ENCODE results near the gene BCR.

The BCR gene

GRCh38 chr22:23143119-23143518 lies 37.2 kb upstream of the BCR start:
- TF ChIP-seq CTCF (IDR thresholded peaks at IDR 0.05), result no peak
- Mint-ChIP-seq H3K4me1 (peaks cover 73% of the 10 kb centered on the region), H3K27me3 (ENCODE audit: low read depth, poor library complexity) (no peaks in the 10 kb centered on the region), H3K27ac (no peak overlapping the region), H3K4me3 (no peak overlapping the region), H3K36me3 (ENCODE audit: low read depth) (no peaks in the 10 kb centered on the region), H3K9me3 (no peaks in the 10 kb centered on the region)
- DNase-seq, result no peak

GRCh38 chr22:23144432-23144831 lies 35.9 kb upstream of the BCR start:
- no peaks in the 10 kb centered on the region for H3K9me3 Mint-ChIP-seq
- no peaks in the 10 kb centered on the region for H3K36me3 Mint-ChIP-seq (ENCODE audit: low read depth)
- H3K27me3 Mint-ChIP-seq (ENCODE audit: low read depth, poor library complexity), result no peaks in the 10 kb centered on the region
- no peak overlapping the region for H3K27ac Mint-ChIP-seq
- no peak overlapping the region for H3K4me3 Mint-ChIP-seq
- peaks cover 72% of the 10 kb centered on the region for H3K4me1 Mint-ChIP-seq
- no peak for TF ChIP-seq CTCF (IDR thresholded peaks at IDR 0.05)
- DNase-seq, result no peak

GRCh38 chr22:23144932-23145877 lies 35.1 kb upstream of the BCR start, which contains the start of gene RAB36:
TSS of gene RAB36 (plus strand) at chr22:23145477. CDS start at chr22:23146617, 1,140 bp downstream.
- Mint-ChIP-seq H3K36me3 (ENCODE audit: low read depth) (peaks cover 4% of the 10 kb centered on the region), H3K4me3 (peak within 1 kb of the TSS; percentile 75), H3K27ac (no peak within 1 kb of the TSS), H3K9me3 (no peaks in the 10 kb centered on the region), H3K4me1 (peaks cover 79% of the 10 kb centered on the region), H3K27me3 (ENCODE audit: low read depth, poor library complexity) (no peaks in the 10 kb centered on the region)
- no peak for TF ChIP-seq CTCF (IDR thresholded peaks at IDR 0.05)
- DNase-seq, result peak; percentile 100

- TF ChIP-seq CTCF (IDR thresholded peaks at IDR 0.05), result no peak
- peaks cover 4% of the 10 kb centered on the region for H3K36me3 Mint-ChIP-seq (ENCODE audit: low read depth)
- no peaks in the 10 kb centered on the region for H3K27me3 Mint-ChIP-seq (ENCODE audit: low read depth, poor library complexity)
- peak; percentile 62 for DNase-seq
- no peak overlapping the region for H3K27ac Mint-ChIP-seq
- H3K9me3 Mint-ChIP-seq, result no peaks in the 10 kb centered on the region
- H3K4me1 Mint-ChIP-seq, result peaks cover 82% of the 10 kb centered on the region
- H3K4me3 Mint-ChIP-seq, result peak overlapping the region; percentile 75
Observed at GRCh38 chr22:23145878-23146470, 34.3 kb upstream of the BCR start.

GRCh38 chr22:23146478-23147205 lies 33.7 kb upstream of the BCR start:
- no peak for TF ChIP-seq CTCF (IDR thresholded peaks at IDR 0.05)
- Mint-ChIP-seq H3K9me3 (no peaks in the 10 kb centered on the region), H3K27ac (no peak overlapping the region), H3K36me3 (ENCODE audit: low read depth) (peaks cover 4% of the 10 kb centered on the region), H3K4me1 (peaks cover 77% of the 10 kb centered on the region), H3K27me3 (ENCODE audit: low read depth, poor library complexity) (no peaks in the 10 kb centered on the region), H3K4me3 (peak overlapping the region; percentile 75)
- no peak for DNase-seq
